PC-9 (cell line): ENCODE results near the gene LYST. TPM values are rescaled to one million over a fixed set of nuclear protein-coding genes. Genes with fewer than 3 reads are reported as not detected.

Experiments used
- BruUV-seq: library from RNA; stranded (reverse); fragments of 400-500 nt; replicated peaks from 2 replicates; lab custom pipeline; 2021; lab: Mats Ljungman, UMichigan
- CTCF ChIA-PET: fragments of 300-600 bp; sonication (Branson Sonifier 250); formaldehyde crosslinking; loops from one replicate; lab custom pipeline; 2022; ENCODE audit warnings: antibody characterized with exemption; lab: Charles Lee
- POLR2A ChIA-PET: fragments of 300-600 bp; sonication (Branson Sonifier 250); formaldehyde crosslinking; loops from one replicate; lab custom pipeline; 2022; ENCODE audit warnings: antibody characterized with exemption; ENCODE audit not compliant: unreplicated experiment; lab: Charles Lee
- DNase-seq, 2 experiments: peaks; one replicate each; pipeline versions ENCODE4 v3.0.0 to v3.0.0-alpha.2; 2015 to 2022; ENCODE audit warnings: mixed read lengths in 1 of 2
- H2AFZ ChIP-seq: fragments of 200-600 bp; sonication (generic); 2 replicates; pipeline ENCODE4 v1.8.1; 2017; ENCODE audit warnings: antibody characterized with exemption
- H3F3A ChIP-seq: fragments of 200-600 bp; sonication (generic); 2 replicates; pipeline ENCODE4 v1.8.1; 2017; ENCODE audit warnings: antibody characterized with exemption, mild to moderate bottlenecking, low read depth; ENCODE audit not compliant: insufficient read depth
- H3K27ac ChIP-seq: fragments of 200-600 bp; sonication (generic); 2 replicates; pipeline ENCODE4 v1.6.1; 2016; ENCODE audit warnings: mixed run types
- H3K27me3 ChIP-seq: fragments of 200-600 bp; sonication (generic); 2 replicates; pipeline ENCODE4 v1.6.1; 2016; ENCODE audit warnings: low read depth, mixed run types; ENCODE audit not compliant: insufficient read depth
- H3K36me3 ChIP-seq: fragments of 200-600 bp; sonication (generic); 2 replicates; pipeline ENCODE4 v1.6.1; 2016; ENCODE audit warnings: low read depth, mixed run types
- H3K4me1 ChIP-seq: fragments of 200-600 bp; sonication (generic); replicated peaks from 2 replicates; pipeline ENCODE4 v1.6.1; 2016; ENCODE audit warnings: mixed run types; ENCODE audit not compliant: insufficient read depth
- H3K4me2 ChIP-seq: fragments of 200-600 bp; sonication (generic); 2 replicates; pipeline ENCODE4 v1.6.1; 2017; ENCODE audit warnings: mixed run types
- H3K4me3 ChIP-seq: fragments of 200-600 bp; sonication (generic); 2 replicates; pipeline ENCODE4 v1.6.1; 2016; ENCODE audit warnings: mixed run types
- H3K79me2 ChIP-seq: fragments of 200-600 bp; sonication (generic); 2 replicates; pipeline ENCODE4 v1.6.1; 2017; ENCODE audit warnings: low read depth, mixed run types
- H3K9me2 ChIP-seq: fragments of 200-600 bp; sonication (generic); 2 replicates; pipeline ENCODE4 v1.8.1; 2017; ENCODE audit warnings: mild to moderate bottlenecking; ENCODE audit not compliant: insufficient read depth
- H3K9me3 ChIP-seq: fragments of 200-600 bp; sonication (generic); 2 replicates; pipeline ENCODE4 v1.8.1; 2016; ENCODE audit warnings: low read depth; ENCODE audit not compliant: insufficient read depth
- H4K20me1 ChIP-seq: fragments of 200-600 bp; sonication (generic); 2 replicates; pipeline ENCODE4 v1.8.1; 2017; ENCODE audit not compliant: insufficient read depth
- CTCF ChIP-seq: fragments of 200-600 bp; sonication (generic); conservative IDR thresholded peaks from 2 replicates; pipeline ENCODE4 v1.6.1; 2017; ENCODE audit warnings: mixed run types, antibody characterized with exemption, mild to moderate bottlenecking, moderate library complexity
- EZH2 ChIP-seq: fragments of 200-600 bp; sonication (generic); IDR thresholded peaks from 2 replicates; pipeline ENCODE4 v1.8.0; 2017; ENCODE audit warnings: antibody characterized with exemption, low read depth
- intact Hi-C: fragments of 100-400 bp; cut with micrococcal nuclease; formaldehyde crosslinking; loops from one replicate; pipeline ENCODE4 v1.10.0; 2022; ENCODE audit not compliant: unreplicated experiment
- total RNA-seq: library from RNA; stranded (reverse); gene quantifications from 2 replicates; pipeline ENCODE4 v1.2.3, GENCODE V29; 2021

LYST gene
- total RNA-seq, 1 experiment from 2014 or later, result 14.1 TPM

DNA sequence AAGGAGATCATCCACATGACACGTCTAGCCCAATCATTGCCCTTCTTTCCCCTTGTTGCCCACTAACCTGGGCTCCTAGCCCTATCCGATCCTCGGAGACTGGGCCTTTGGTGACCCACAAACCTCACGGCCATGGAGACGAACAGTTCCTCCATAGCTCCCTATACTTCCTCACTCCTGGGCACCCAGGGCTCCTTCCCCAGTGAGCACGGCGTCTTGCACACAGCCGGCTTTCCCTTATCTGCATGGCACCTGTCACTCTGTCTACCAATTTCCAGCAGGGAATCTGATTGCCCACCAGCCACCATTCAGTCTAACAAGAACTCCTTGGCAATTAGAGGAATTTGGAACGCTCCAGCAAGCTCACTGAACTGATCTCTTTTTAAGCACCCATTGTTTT lies 220.2 kb downstream of the LYST start:
- intact Hi-C loops, result loop anchor here (10.0 kb wide), 1 partner anchor 268 kb away; no protein-coding TSS in a partner anchor
- no peak for TF ChIP-seq CTCF
- no peaks in the 10 kb centered on the region for H3K27me3 ChIP-seq
- H4K20me1 ChIP-seq, result no peaks in the 10 kb centered on the region
- no peaks in the 10 kb centered on the region for H3K9me3 ChIP-seq
- no peak overlapping the region for H3K4me2 ChIP-seq
- CTCF ChIA-PET, result no interaction called here
- H3K36me3 ChIP-seq, result no peaks in the 10 kb centered on the region
- peaks cover 30% of the 10 kb centered on the region for H3K4me1 ChIP-seq
- H3K27ac ChIP-seq, result no peak overlapping the region
- no peak overlapping the region for H2AFZ ChIP-seq
- POLR2A ChIA-PET, result no interaction called here
- no peak overlapping the region for H3K4me3 ChIP-seq
- H3F3A ChIP-seq, result peaks cover 15% of the 10 kb centered on the region; the same call in 1 of the 2 replicates
- H3K79me2 ChIP-seq, result no peaks in the 10 kb centered on the region
- no peak for DNase-seq
- BruUV-seq, result no TSS peak
- H3K9me2 ChIP-seq, result no peaks in the 10 kb centered on the region

- ChIA-PET CTCF (no interaction called here), POLR2A (no interaction called here)
- Histone ChIP-seq H3K4me2 (no peak overlapping the region), H3K4me3 (no peak overlapping the region), H3K36me3 (no peaks in the 10 kb centered on the region), H2AFZ (no peak overlapping the region), H3K9me3 (no peaks in the 10 kb centered on the region), H3K27ac (no peak overlapping the region), H3K27me3 (no peaks in the 10 kb centered on the region), H4K20me1 (no peaks in the 10 kb centered on the region), H3K9me2 (no peaks in the 10 kb centered on the region), H3K4me1 (peaks cover 32% of the 10 kb centered on the region), H3K79me2 (no peaks in the 10 kb centered on the region), H3F3A (peaks cover 20% of the 10 kb centered on the region; the same call in 1 of the 2 replicates)
- no peak for DNase-seq
- intact Hi-C loops, result loop anchor here (10.0 kb wide), 1 partner anchor 270 kb away; no protein-coding TSS in a partner anchor
- TF ChIP-seq EZH2 (no peak), CTCF (no peak)
- no TSS peak for BruUV-seq
Observed at GRCh38 chr1:235644693-235645305, 221.9 kb downstream of the LYST start.

GRCh38 chr1:235643837-235644692 lies 222.6 kb downstream of the LYST start:
- Histone ChIP-seq H3K9me3 (no peaks in the 10 kb centered on the region), H3K36me3 (no peaks in the 10 kb centered on the region), H3K79me2 (no peaks in the 10 kb centered on the region), H3F3A (peaks cover 20% of the 10 kb centered on the region; the same call in 1 of the 2 replicates), H2AFZ (no peak overlapping the region), H3K4me1 (peaks cover 32% of the 10 kb centered on the region), H3K4me2 (0 out of 2 replicates have a peak overlapping the region, but pooled peaks have one; percentile 73), H3K27me3 (no peaks in the 10 kb centered on the region), H3K4me3 (no peak overlapping the region), H3K9me2 (no peaks in the 10 kb centered on the region), H4K20me1 (no peaks in the 10 kb centered on the region), H3K27ac (no peak overlapping the region)
- POLR2A ChIA-PET, result no interaction called here
- no peak for DNase-seq
- CTCF ChIA-PET, result no interaction called here
- intact Hi-C loops, result loop anchor here (2.0 to 10.0 kb wide), 3 partner anchors 139 to 271 kb away; partner anchors contain the start of gene B3GALNT2
- no peak for TF ChIP-seq CTCF
- no peak for TF ChIP-seq EZH2
- no TSS peak for BruUV-seq
